Measurements from ENCODE around the gene ZNRD2.

ZNRD2 gene

GRCh38 chr11:65569973-65570918, at the start of gene ZNRD2:
Gene ZNRD2, plus strand, starts transcription at chr11:65570477. Its CDS starts 15 bp downstream, at chr11:65570492.
- peak; percentile 81 for TF ChIP-seq MAX (IDR thresholded peaks at IDR 0.05)
- TF ChIP-seq ZBTB7A (IDR thresholded peaks at IDR 0.05; ENCODE audit: low read depth): peak; percentile 61; the same call in 1 of the 2 replicates
- TF ChIP-seq EGR1 (IDR thresholded peaks at IDR 0.05): peak; percentile 11; the same call in 1 of the 2 replicates
- peak; percentile 57 for TF ChIP-seq RAD21 (IDR thresholded peaks at IDR 0.05; ENCODE audit: low read depth)
- peak; percentile 51 for TF ChIP-seq TAF1 (IDR thresholded peaks at IDR 0.05; ENCODE audit: low read depth)
- no peak; the same call in 1 of the 2 replicates for TF ChIP-seq USF1 (IDR thresholded peaks at IDR 0.05)
- peak; percentile 79 for TF ChIP-seq TCF12 (IDR thresholded peaks at IDR 0.05; ENCODE audit: low read depth)
- no peak for TF ChIP-seq REST (IDR thresholded peaks at IDR 0.05; ENCODE audit: low read depth)
- TF ChIP-seq CEBPB (IDR thresholded peaks at IDR 0.05): peak; percentile 54; the same call in 1 of the 2 replicates
- no peak for TF ChIP-seq FOXM1 (IDR thresholded peaks at IDR 0.05; ENCODE audit: borderline replicate concordance, low read depth)
- TF ChIP-seq NFIC (IDR thresholded peaks at IDR 0.05): peak; percentile 44; the same call in 1 of the 2 replicates
- TF ChIP-seq CREB1 (IDR thresholded peaks at IDR 0.05; ENCODE audit: low read depth): peak; percentile 94
- TF ChIP-seq EP300 (IDR thresholded peaks at IDR 0.05; ENCODE audit: borderline replicate concordance): no peak; the same call in 1 of the 2 replicates
- peak; percentile 93 for TF ChIP-seq YY1 (IDR thresholded peaks at IDR 0.05; ENCODE audit: low read depth)
- TF ChIP-seq TEAD4 (IDR thresholded peaks at IDR 0.05): peak; percentile 20; the same call in 1 of the 2 replicates

GRCh38 chr11:65524014-65524740, 46.1 kb upstream of the ZNRD2 start:
- no peak for TF ChIP-seq CREB1 (IDR thresholded peaks at IDR 0.05; ENCODE audit: low read depth)
- 0 out of 2 replicates have a peak, but pooled peaks have one; percentile 29 for TF ChIP-seq ZBTB7A (IDR thresholded peaks at IDR 0.05; ENCODE audit: low read depth)

- TF ChIP-seq CEBPB (IDR thresholded peaks at IDR 0.05) (no peak), ZBTB7A (IDR thresholded peaks at IDR 0.05; ENCODE audit: low read depth) (0 out of 2 replicates have a peak, but pooled peaks have one; percentile 44), MAX (IDR thresholded peaks at IDR 0.05) (peak; percentile 35; the same call in 1 of the 2 replicates), TEAD4 (IDR thresholded peaks at IDR 0.05) (no peak), TAF1 (IDR thresholded peaks at IDR 0.05; ENCODE audit: low read depth) (peak; percentile 68), RAD21 (IDR thresholded peaks at IDR 0.05; ENCODE audit: low read depth) (no peak), EP300 (IDR thresholded peaks at IDR 0.05; ENCODE audit: borderline replicate concordance) (no peak), YY1 (IDR thresholded peaks at IDR 0.05; ENCODE audit: low read depth) (peak; percentile 46; the same call in 1 of the 2 replicates), NFIC (IDR thresholded peaks at IDR 0.05) (no peak), CREB1 (IDR thresholded peaks at IDR 0.05; ENCODE audit: low read depth) (no peak), USF1 (IDR thresholded peaks at IDR 0.05) (peak; percentile 93)
These were observed 45.3 kb upstream of the ZNRD2 start, which contains the start of gene SCYL1 for GRCh38 chr11:65524741-65525545. Gene SCYL1, plus strand, starts transcription at chr11:65525083. Its CDS starts 71 bp downstream, at chr11:65525154.

- TF ChIP-seq TAF1 (IDR thresholded peaks at IDR 0.05; ENCODE audit: low read depth) (no peak), YY1 (IDR thresholded peaks at IDR 0.05; ENCODE audit: low read depth) (no peak), NFIC (IDR thresholded peaks at IDR 0.05) (no peak), ZBTB7A (IDR thresholded peaks at IDR 0.05; ENCODE audit: low read depth) (0 out of 2 replicates have a peak, but pooled peaks have one; percentile 14), MAX (IDR thresholded peaks at IDR 0.05) (0 out of 2 replicates have a peak, but pooled peaks have one; percentile 14), USF1 (IDR thresholded peaks at IDR 0.05) (no peak)
These were observed 44.5 kb upstream of the ZNRD2 start for GRCh38 chr11:65525546-65526480.
